MM.1S (cell line): Measurements from ENCODE around the gene SYNDIG1.

Source experiments
- EZH2 ChIP-seq: fragments of 300-600 bp; sonication (generic); optimal IDR thresholded peaks from 2 replicates; pipeline ENCODE3; 2017; ENCODE audit warnings: low read depth, mild to moderate bottlenecking, antibody characterized with exemption, low read length, mixed read lengths
- TF ChIP-seq, protein P1 (sequence below): fragments of 300-600 bp; sonication (generic); IDR thresholded peaks from 2 replicates; pipeline ENCODE4 v1.5.1; 2016; ENCODE audit warnings: antibody characterized with exemption, low read length, mixed read lengths

DNA sequence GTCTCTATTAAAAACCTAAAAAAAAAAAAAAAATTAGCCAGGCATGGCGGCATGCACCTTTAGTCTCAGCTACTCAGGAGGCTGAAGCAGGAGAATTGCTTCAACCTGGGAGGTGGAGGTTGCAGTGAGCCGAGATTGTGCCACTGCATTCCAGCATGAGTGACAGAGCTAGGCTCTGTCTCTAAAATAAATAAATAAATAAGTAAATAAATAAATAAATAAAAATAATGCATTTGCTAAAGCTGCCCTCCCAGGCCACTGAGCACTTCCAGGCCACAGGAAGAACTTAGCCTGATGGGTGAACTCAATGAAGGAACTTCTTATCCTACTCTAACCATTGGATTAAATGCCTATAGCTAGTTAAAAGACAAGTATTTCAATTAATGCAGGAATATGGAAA, 104.9 kb downstream of the SYNDIG1 start:
- TF ChIP-seq, protein P1, sequence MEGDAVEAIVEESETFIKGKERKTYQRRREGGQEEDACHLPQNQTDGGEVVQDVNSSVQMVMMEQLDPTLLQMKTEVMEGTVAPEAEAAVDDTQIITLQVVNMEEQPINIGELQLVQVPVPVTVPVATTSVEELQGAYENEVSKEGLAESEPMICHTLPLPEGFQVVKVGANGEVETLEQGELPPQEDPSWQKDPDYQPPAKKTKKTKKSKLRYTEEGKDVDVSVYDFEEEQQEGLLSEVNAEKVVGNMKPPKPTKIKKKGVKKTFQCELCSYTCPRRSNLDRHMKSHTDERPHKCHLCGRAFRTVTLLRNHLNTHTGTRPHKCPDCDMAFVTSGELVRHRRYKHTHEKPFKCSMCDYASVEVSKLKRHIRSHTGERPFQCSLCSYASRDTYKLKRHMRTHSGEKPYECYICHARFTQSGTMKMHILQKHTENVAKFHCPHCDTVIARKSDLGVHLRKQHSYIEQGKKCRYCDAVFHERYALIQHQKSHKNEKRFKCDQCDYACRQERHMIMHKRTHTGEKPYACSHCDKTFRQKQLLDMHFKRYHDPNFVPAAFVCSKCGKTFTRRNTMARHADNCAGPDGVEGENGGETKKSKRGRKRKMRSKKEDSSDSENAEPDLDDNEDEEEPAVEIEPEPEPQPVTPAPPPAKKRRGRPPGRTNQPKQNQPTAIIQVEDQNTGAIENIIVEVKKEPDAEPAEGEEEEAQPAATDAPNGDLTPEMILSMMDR, result no peak
- TF ChIP-seq EZH2, result no peak
